Esophagus muscularis mucosa (tissue), 4 donors: ENCODE measurements around the gene GMDS. TPM values are rescaled to one million over a fixed set of nuclear protein-coding genes. Genes with fewer than 3 reads are reported as not detected.

Experiments used
- DNase-seq: peaks from one replicate; pipeline ENCODE4 v3.0.0-alpha.2; 2017; ENCODE audit errors: extremely low spot score
- H3K27ac ChIP-seq, 4 donors: fragments of 200-600 bp; sonication (generic); replicated peaks in 1 of 4; 1 replicate in 3 of 4; 2 replicates in 1 of 4; pipeline ENCODE4 v1.5.1; 2016 to 2019; ENCODE audit warnings: mild to moderate bottlenecking in 1 of 4
- H3K27me3 ChIP-seq, 4 donors: fragments of 200-600 bp; sonication (generic); one replicate each; pipeline versions ENCODE4 v1.5.1 to v1.6.0; 2016 to 2019
- H3K36me3 ChIP-seq, 4 donors: fragments of 200-600 bp; sonication (generic); one replicate each; pipeline ENCODE4 v1.5.1; 2016 to 2019
- H3K4me1 ChIP-seq, 4 donors: fragments of 200-600 bp; sonication (generic); one replicate each; pipeline ENCODE4 v1.5.1; 2016 to 2019
- H3K4me3 ChIP-seq, 4 donors: fragments of 200-600 bp; sonication (generic); 1 replicate in 2 of 4; 2 replicates in 2 of 4; pipeline ENCODE4 v1.5.1; 2016 to 2019; ENCODE audit warnings: mild to moderate bottlenecking in 4 of 4, moderate library complexity in 1 of 4
- H3K9me3 ChIP-seq, 4 donors: fragments of 200-600 bp; sonication (generic); 1 replicate in 3 of 4; 2 replicates in 1 of 4; pipeline ENCODE4 v1.5.1; 2016 to 2019
- EP300 ChIP-seq: sonication (generic); formaldehyde crosslinking; IDR thresholded peaks from one replicate; pipeline ENCODE4 v1.6.1; 2017; ENCODE audit warnings: antibody characterized with exemption
- POLR2A ChIP-seq: fragments of 450-650 bp; IDR thresholded peaks from one replicate; pipeline ENCODE4 v1.6.1; 2017; ENCODE audit warnings: antibody characterized with exemption, moderate library complexity, mild to moderate bottlenecking, low read depth
- POLR2AphosphoS5 ChIP-seq, 2 donors: sonication (generic); formaldehyde crosslinking; IDR thresholded peaks; one replicate each; pipeline ENCODE4 v1.6.1; 2017; ENCODE audit warnings: antibody characterized with exemption in 2 of 2
- WGBS: methylation state at CpG from one replicate; pipeline ENCODE4 v1.1.5; 2018; 5-methylcytosine and 5-hydroxymethylcytosine counted together
- intact Hi-C: fragments of 100-400 bp; cut with DNase I; formaldehyde crosslinking; loops from one replicate; pipeline ENCODE4 v1.15.1; 2023
- total RNA-seq, 4 donors: library from RNA; depleted of rRNA; stranded (reverse); fragments of >200 nt; gene quantifications; one replicate each; pipeline versions ENCODE4 v1.1.0 to v1.2.1, GENCODE V29; 2016
- TF ChIP-seq, protein P1 (sequence below), 3 experiments: fragments of 200-600 bp in 2 of 3; fragments of 450-650 bp in 1 of 3; sonication (generic) in 2 of 3; IDR thresholded peaks; one replicate each; pipeline ENCODE4 v1.5.1; 2017 to 2019; ENCODE audit warnings: antibody characterized with exemption in 3 of 3, mild to moderate bottlenecking in 2 of 3, moderate library complexity in 1 of 3

Gene GMDS
- total RNA-seq, 4 donors from 2014 or later, result 3.6 to 14.1 (median 6.0) TPM

- no peak overlapping the region for H3K4me3 ChIP-seq
- TF ChIP-seq EP300 (no peak), POLR2A (no peak), POLR2AphosphoS5 (IDR thresholded peaks at IDR 0.05) (no peak)
- TF ChIP-seq, protein P1, sequence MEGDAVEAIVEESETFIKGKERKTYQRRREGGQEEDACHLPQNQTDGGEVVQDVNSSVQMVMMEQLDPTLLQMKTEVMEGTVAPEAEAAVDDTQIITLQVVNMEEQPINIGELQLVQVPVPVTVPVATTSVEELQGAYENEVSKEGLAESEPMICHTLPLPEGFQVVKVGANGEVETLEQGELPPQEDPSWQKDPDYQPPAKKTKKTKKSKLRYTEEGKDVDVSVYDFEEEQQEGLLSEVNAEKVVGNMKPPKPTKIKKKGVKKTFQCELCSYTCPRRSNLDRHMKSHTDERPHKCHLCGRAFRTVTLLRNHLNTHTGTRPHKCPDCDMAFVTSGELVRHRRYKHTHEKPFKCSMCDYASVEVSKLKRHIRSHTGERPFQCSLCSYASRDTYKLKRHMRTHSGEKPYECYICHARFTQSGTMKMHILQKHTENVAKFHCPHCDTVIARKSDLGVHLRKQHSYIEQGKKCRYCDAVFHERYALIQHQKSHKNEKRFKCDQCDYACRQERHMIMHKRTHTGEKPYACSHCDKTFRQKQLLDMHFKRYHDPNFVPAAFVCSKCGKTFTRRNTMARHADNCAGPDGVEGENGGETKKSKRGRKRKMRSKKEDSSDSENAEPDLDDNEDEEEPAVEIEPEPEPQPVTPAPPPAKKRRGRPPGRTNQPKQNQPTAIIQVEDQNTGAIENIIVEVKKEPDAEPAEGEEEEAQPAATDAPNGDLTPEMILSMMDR (IDR thresholded peaks at IDR 0.05), result no peak
- no peaks in the 10 kb centered on the region for H3K27me3 ChIP-seq
- DNase-seq, result no peak
- intact Hi-C loops, result no loop called here
- peaks cover 0 to 49% (median 28%) of the 10 kb centered on the region in 4 donors for H3K36me3 ChIP-seq
- H3K9me3 ChIP-seq, result no peaks in the 10 kb centered on the region
- H3K27ac ChIP-seq, result no peak overlapping the region
- H3K4me1 ChIP-seq, result peaks cover 0 to 5% (median 4%) of the 10 kb centered on the region in 4 donors
- 92% methylated on average over 3 of the region's 3 CpGs for WGBS
Measured at GRCh38 chr6:2270054-2270453, 24.6 kb upstream of the GMDS start.

GRCh38 chr6:2266841-2267240 is 21.4 kb upstream of the GMDS start:
- H3K27ac ChIP-seq, result no peak overlapping the region
- no peak for TF ChIP-seq POLR2AphosphoS5 (IDR thresholded peaks at IDR 0.05)
- TF ChIP-seq EP300, result no peak
- TF ChIP-seq, protein P1 (IDR thresholded peaks at IDR 0.05), result no peak
- no peak for TF ChIP-seq POLR2A
- H3K4me1 ChIP-seq, result no peaks in the 10 kb centered on the region
- no peaks in the 10 kb centered on the region for H3K27me3 ChIP-seq
- H3K4me3 ChIP-seq, result no peak overlapping the region
- intact Hi-C loops, result no loop called here
- H3K9me3 ChIP-seq, result no peaks in the 10 kb centered on the region
- no peak for DNase-seq
- WGBS, result 81% methylated on average over 1 of the region's 1 CpG
- H3K36me3 ChIP-seq, result peaks cover 0 to 38% (median 24%) of the 10 kb centered on the region in 4 donors

DNA sequence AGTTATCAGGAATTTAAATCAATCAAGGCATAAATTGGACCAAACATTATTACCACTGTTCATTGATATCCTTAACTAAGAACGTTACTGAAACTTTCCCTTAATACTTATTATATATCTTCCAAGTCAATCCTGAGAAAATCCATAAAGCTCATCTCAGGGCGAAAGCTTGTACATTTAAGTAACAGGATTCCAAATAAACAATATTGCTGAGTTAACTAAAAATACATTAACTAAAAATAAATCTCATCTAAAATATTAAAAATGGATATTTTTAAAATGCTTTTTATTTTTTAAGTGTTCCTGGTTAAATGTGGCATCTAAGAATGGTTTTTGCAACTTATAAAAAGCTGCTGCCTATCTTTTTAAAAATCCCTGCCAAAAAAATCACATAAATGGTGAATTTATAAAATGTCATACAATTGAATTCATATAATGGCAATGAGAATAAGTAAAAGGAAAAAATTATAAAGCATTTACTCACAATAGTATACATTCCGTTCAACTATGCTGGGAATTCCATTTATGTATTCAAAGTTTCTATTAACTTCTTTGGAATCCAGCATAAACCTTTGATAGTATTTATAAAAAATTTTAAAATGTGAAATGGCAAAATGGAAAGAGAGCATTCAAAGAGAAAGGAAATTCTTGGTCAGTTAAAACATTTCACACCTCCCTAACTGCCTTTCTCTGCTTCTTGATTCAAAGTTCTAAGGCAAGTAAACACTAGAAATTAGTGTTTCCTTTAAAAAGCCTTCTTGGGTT is 20.8 kb upstream of the GMDS start:
- no peak overlapping the region for H3K27ac ChIP-seq
- no peak overlapping the region for H3K4me3 ChIP-seq
- no peaks in the 10 kb centered on the region for H3K9me3 ChIP-seq
- H3K4me1 ChIP-seq, result no peaks in the 10 kb centered on the region
- DNase-seq, result no peak
- H3K27me3 ChIP-seq, result no peaks in the 10 kb centered on the region
- peaks cover 0 to 34% (median 24%) of the 10 kb centered on the region in 4 donors for H3K36me3 ChIP-seq
- intact Hi-C loops, result no loop called here
- 59% methylated on average over 3 of the region's 3 CpGs for WGBS
- TF ChIP-seq POLR2AphosphoS5 (IDR thresholded peaks at IDR 0.05) (no peak), EP300 (no peak), POLR2A (no peak)
- TF ChIP-seq, protein P1 (IDR thresholded peaks at IDR 0.05), result no peak

DNA sequence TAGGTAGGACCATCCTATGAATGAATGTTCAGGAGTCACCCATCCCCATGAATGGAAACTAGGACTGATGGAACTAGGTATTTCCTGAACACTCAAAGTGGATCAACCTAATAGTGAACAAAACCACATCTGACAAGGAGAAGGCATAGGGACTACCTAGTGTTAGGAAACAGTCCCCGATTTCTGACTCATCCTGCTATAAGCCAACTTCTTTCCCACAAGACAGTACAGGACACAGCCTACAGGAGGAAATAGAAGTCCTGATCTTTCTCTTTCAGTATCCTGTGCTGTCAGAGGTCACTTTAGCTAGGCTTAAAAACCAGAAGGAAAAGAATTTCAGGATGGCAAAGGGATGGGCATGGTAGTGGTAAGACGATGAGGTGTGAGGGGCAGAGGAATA is 19.5 kb upstream of the GMDS start:
- DNase-seq, result no peak
- Histone ChIP-seq H3K9me3 (no peaks in the 10 kb centered on the region), H3K27me3 (no peaks in the 10 kb centered on the region), H3K4me3 (no peak overlapping the region), H3K4me1 (no peaks in the 10 kb centered on the region), H3K27ac (no peak overlapping the region), H3K36me3 (peaks cover 0 to 29% (median 21%) of the 10 kb centered on the region in 4 donors)
- intact Hi-C loops, result no loop called here
- TF ChIP-seq, protein P1 (IDR thresholded peaks at IDR 0.05), result no peak
- TF ChIP-seq EP300 (no peak), POLR2AphosphoS5 (IDR thresholded peaks at IDR 0.05) (no peak), POLR2A (no peak)
- 94% methylated on average over 2 of the region's 2 CpGs for WGBS
